GM21360 (cell line): ENCODE measurements around the gene SMARCE1.

Source experiments
- ATAC-seq: cut with Tn5 transposase; IDR thresholded peaks from one replicate; pipeline ENCODE4 v1.9.1; 2021; ENCODE audit warnings: mild to moderate bottlenecking, moderate library complexity; ENCODE audit not compliant: unreplicated experiment

Gene SMARCE1

GRCh38 chr17:40613467-40614154 is 34.0 kb downstream of the SMARCE1 start:
- no peak for ATAC-seq

DNA sequence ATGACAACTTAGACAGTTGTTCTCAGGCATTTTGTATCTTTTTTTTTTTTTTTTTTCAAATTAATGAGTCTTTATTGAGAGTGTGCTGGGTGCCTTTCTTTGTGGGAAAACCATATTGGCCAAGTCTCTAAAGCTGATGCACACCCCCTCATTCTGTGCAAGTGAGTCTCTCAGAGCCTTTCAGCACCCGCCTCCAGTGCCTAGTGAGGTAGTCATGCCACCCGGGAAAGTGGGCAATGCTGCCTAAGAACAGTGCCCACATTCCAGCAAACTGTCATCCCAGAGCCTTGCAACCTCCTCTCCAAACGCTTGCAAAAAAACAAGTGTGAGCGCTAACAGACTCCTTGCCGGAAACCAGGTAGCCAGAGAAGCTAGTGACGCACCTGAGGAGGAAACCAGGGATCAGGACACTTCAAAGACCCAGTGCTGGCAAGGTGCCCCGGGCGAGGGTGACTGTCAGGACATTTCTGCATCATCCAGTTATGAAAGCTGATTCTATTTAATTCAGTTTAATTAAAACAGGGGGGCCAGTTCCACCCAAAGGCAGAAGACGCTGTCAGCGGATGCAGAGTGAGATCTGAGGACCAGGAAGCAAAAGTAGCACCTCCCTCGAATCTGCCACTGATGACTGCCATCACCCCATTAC is 34.9 kb downstream of the SMARCE1 start:
- no peak for ATAC-seq

DNA sequence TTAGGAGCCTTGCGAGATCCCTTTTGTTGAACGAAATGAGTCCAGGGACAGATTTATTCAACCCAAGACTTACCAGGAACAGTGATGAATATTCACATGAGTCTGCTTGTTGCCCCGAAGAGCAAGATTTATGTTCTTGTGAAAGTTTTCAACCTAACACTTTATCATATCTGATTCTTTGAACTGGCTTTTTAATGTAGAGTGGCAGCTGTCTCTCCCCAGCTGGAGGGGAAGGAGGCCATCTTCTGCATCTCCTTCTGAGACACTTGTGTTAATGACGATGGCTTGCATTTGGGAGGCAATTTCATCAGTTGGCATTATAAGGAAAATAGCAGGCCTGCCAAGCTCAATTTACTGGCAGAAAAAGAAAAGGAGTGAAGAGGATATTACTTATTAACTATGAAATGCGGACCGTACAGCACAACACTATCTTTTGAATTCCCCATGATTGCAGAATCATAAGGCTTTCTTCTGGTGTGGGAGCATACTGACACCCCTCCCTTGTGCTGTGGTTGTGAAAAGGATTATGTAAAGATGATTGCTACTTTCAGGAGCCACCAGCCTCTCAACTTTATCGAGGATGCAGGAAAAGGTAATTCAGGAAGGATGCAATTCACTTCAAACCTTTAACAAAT is 35.7 kb downstream of the SMARCE1 start:
- no peak for ATAC-seq

GRCh38 chr17:40610359-40610758 is 37.3 kb downstream of the SMARCE1 start:
- ATAC-seq: no peak

DNA sequence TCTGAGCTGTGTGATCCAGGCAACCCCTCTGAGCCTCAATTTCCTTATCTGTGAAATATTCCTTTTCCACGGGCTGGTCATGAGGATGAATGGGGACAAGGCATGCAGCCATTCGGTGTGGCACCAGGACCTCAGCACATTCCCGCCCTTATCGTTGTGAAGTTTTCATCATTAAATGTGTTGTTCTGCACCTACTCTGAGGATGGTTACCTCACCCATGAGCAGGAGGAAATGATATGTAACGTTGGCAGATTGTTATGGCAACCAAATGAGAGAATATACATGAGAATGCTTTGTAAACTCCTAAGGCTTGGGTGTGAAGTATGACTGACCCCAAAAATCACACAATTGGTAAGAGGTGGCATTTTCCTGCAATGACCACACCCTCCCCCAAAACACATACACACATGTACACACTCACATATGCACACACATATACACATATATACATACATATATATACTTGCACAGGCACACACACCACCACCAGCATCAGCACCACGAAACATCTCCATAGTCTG is 39.5 kb downstream of the SMARCE1 start:
- no peak for ATAC-seq

GRCh38 chr17:40607641-40608040 is 40.0 kb downstream of the SMARCE1 start:
- no peak for ATAC-seq

- ATAC-seq: no peak
These were observed 40.9 kb downstream of the SMARCE1 start for GRCh38 chr17:40606548-40607353.

DNA sequence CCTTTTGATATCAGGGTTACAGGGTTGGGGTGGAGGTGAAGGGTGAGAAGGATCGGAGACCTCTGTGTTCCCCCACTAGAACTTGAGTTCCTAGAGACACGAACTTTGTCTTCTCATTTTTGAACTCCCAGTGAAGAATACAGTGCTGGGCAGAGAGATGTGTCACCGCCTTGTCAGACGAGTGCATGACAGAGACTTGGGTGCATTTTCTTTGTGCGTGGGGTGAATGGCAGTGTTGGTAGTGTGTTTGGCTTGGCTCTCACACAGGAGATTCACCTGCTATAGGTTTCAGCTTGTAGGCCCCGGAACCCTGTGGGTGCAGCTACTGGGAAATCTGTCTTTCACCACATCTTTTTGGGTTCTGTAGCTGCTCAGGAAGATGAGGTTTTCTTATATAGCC is 42.3 kb downstream of the SMARCE1 start:
- ATAC-seq: no peak

- ATAC-seq: no peak
These were observed 43.1 kb downstream of the SMARCE1 start for GRCh38 chr17:40604327-40605080.

DNA sequence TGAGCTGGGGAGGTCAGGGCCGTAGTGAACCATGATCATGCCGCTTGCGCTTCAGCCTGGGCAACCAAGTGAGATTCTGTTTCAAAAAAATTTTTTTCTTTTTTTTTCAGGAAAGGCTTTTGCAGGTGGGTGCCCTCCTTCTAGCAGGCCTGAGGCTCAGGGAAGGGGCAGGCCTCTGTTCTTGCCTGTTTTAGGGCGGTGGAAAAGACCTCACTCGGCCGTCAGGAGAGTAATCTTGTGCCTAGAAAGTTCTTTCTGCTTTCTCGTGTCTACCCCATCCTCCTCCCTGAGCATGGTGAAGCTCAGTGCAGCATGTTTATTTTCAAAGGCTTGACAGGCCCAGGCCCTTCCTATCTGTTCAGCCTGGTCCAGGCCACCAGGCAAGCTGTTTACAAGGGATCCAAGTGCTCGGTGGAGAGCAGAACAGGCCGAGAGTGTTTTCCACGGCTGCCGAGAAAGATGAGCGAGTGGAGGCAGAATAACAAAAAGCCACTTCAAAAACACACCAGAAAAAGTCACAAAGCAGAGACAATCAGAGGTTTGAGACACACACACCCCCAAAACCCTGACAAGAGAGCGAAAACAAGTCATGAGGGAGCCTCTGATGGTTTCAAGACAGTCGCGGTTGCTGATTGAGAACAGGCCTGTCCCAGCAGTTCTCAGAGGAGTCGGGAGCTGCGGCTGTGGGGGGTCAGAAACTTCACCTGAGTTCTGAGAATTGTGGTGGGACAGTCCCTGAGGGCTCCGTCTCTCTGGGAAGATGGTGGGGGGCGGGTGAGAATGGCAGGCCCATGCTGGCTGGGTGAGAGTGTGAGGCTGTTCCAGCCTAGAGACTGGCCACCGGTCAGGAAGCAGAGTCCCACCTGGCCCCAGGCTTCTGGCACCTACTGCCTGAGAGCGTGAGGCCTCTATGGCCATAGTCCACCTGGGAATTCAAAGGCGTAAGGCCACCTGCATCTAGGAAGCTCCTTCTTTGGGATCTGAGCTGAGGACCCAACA is 44.9 kb downstream of the SMARCE1 start:
- no peak for ATAC-seq

GRCh38 chr17:40600486-40601046 is 47.1 kb downstream of the SMARCE1 start:
- no peak for ATAC-seq

- ATAC-seq: no peak
These were observed 48.2 kb downstream of the SMARCE1 start for GRCh38 chr17:40599468-40599763.

DNA sequence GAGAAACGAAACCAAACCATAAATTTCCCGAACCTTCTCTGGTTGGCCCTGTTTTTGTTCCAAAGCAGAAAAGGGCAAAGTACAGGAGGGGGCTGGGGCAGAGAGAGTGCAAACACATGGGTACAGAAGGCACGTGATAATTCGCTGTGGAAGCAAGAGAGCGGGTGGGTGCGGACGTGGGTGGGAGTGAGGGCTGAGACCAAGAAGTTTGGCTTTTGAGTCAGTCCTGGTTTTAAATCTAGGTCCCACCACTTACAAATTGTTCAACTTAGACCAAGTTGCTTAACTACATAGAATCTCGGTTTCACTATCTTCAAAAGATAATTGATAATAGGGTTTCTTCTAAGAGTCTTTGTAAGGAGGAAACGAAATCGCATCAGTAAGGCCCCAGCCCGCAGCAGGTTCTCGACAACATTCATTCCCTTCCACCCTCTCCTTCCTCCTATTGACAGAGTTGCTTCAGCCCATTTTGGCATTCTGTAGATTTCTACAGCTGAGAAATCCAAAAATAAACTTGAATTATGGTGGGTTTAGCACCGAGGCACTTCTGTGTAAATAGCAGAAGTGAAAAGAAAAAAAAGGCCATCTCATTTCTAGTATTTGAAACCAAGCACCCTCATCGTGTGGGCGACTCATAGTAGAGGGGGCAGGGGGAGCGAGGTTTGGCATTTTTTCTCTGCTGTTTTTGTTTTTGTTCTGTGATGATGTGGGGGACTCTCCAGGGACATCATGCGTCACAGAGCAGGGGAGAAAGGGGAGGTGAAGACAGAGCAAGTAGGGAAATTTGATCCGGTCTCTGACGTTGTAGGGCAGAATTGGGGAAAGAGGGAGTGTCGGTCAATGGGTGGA is 48.8 kb downstream of the SMARCE1 start:
- peak; percentile 58 for ATAC-seq

GRCh38 chr17:40598301-40598618 is 49.4 kb downstream of the SMARCE1 start:
- peak; percentile 1 for ATAC-seq

GRCh38 chr17:40597556-40598300 is 49.9 kb downstream of the SMARCE1 start:
- ATAC-seq: peak; percentile 3

GRCh38 chr17:40597156-40597555 is 50.5 kb downstream of the SMARCE1 start:
- no peak for ATAC-seq

- ATAC-seq: no peak
These were observed 51.2 kb downstream of the SMARCE1 start for GRCh38 chr17:40596261-40596919.
